IMR-90 (cell line): ENCODE data around the gene FNBP1L. TPM values are rescaled to one million over a fixed set of nuclear protein-coding genes. Genes with fewer than 3 reads are reported as not detected.

ENCODE experiments used
- ATAC-seq: fragments of 200-7000 bp; cut with Tn5 transposase; 2 replicates; pipeline ENCODE4 v1.9.1; 2020; ENCODE audit warnings: low read depth, mild to moderate bottlenecking, moderate library complexity
- BruUV-seq: library from RNA; stranded (reverse); fragments of 400-500 nt; replicated peaks from 2 replicates; lab custom pipeline; 2021; lab: Mats Ljungman, UMichigan
- CTCF ChIA-PET: fragments of 300-600 bp; formaldehyde crosslinking; extraction: SDS; loops from one replicate; lab custom pipeline; 2021; ENCODE audit warnings: antibody characterized with exemption; lab: Yijun Ruan, JAX
- POLR2A ChIA-PET: fragments of 300-600 bp; sonication (Branson Sonifier 250); formaldehyde crosslinking; loops from one replicate; lab custom pipeline; 2022; ENCODE audit warnings: antibody characterized with exemption; ENCODE audit not compliant: unreplicated experiment; lab: Charles Lee
- DNase-seq: peaks from one replicate; pipeline ENCODE4 v3.0.0; 2013
- H2AFZ ChIP-seq: replicated peaks from 2 replicates; pipeline ENCODE3; 2013; ENCODE audit warnings: low read length, mild to moderate bottlenecking; ENCODE audit not compliant: poor library complexity
- H2AK5ac ChIP-seq: 2 replicates; pipeline ENCODE4 v1.6.1; 2013; ENCODE audit warnings: low read depth, low read length, inconsistent platforms
- H2AK9ac ChIP-seq: replicated peaks from 2 replicates; pipeline ENCODE3; 2013; ENCODE audit warnings: mild to moderate bottlenecking, low read depth, low read length, moderate library complexity; ENCODE audit not compliant: poor library complexity
- H2BK120ac ChIP-seq: 2 replicates; pipeline ENCODE4 v1.6.1; 2013; ENCODE audit warnings: low read depth, low read length, inconsistent platforms
- H2BK15ac ChIP-seq: 3 replicates; pipeline ENCODE4 v1.6.1; 2013; ENCODE audit warnings: low read depth, low read length, inconsistent platforms
- H2BK20ac ChIP-seq: 2 replicates; pipeline ENCODE4 v1.6.1; 2013; ENCODE audit warnings: low read depth, mild to moderate bottlenecking, inconsistent platforms, low read length, moderate library complexity
- H2BK5ac ChIP-seq: 2 replicates; pipeline ENCODE4 v1.6.1; 2013; ENCODE audit warnings: mild to moderate bottlenecking, low read depth, low read length, inconsistent platforms; ENCODE audit not compliant: poor library complexity, severe bottlenecking
- H3K14ac ChIP-seq: replicated peaks from 2 replicates; pipeline ENCODE4 v1.6.1; 2013; ENCODE audit warnings: low read depth, low read length, inconsistent platforms
- H3K18ac ChIP-seq: 2 replicates; pipeline ENCODE4 v1.6.1; 2013; ENCODE audit warnings: low read depth, low read length, control low read depth
- H3K23ac ChIP-seq: 2 replicates; pipeline ENCODE4 v1.6.1; 2013; ENCODE audit warnings: low read depth, low read length, inconsistent platforms
- H3K27ac ChIP-seq: 2 replicates; pipeline ENCODE4 v1.5.1; 2013; ENCODE audit warnings: mild to moderate bottlenecking, control low read depth, low read length; ENCODE audit not compliant: insufficient read depth
- H3K27me3 ChIP-seq: 2 replicates; pipeline ENCODE4 v1.6.1; 2013; ENCODE audit warnings: low read length; ENCODE audit not compliant: control insufficient read depth, insufficient read depth
- H3K36me3 ChIP-seq: 2 replicates; pipeline ENCODE4 v1.6.1; 2013; ENCODE audit warnings: low read length, mixed read lengths; ENCODE audit not compliant: control insufficient read depth, insufficient read depth
- H3K4ac ChIP-seq: 2 replicates; pipeline ENCODE4 v1.6.1; 2013; ENCODE audit warnings: low read depth, low read length, inconsistent platforms
- H3K4me1 ChIP-seq: 2 replicates; pipeline ENCODE4 v1.6.1; 2013; ENCODE audit warnings: low read length, mixed read lengths; ENCODE audit not compliant: control insufficient read depth, insufficient read depth
- H3K4me2 ChIP-seq: 2 replicates; pipeline ENCODE4 v1.6.1; 2013; ENCODE audit warnings: low read depth, mild to moderate bottlenecking, control low read depth, low read length, moderate library complexity
- H3K4me3 ChIP-seq: 2 replicates; pipeline ENCODE4 v1.5.1; 2013; ENCODE audit warnings: low read depth, mild to moderate bottlenecking, control low read depth, low read length, moderate library complexity; ENCODE audit not compliant: insufficient read depth
- H3K56ac ChIP-seq: 2 replicates; pipeline ENCODE4 v1.6.1; 2013; ENCODE audit warnings: low read length, inconsistent platforms; ENCODE audit not compliant: insufficient read depth; ENCODE audit errors: extremely low read depth
- H3K79me1 ChIP-seq, 2 experiments: 2 replicates each; pipeline ENCODE4 v1.6.1; 2013; ENCODE audit warnings: low read length in 2 of 2, inconsistent platforms in 1 of 2, low read depth in 1 of 2
- H3K9ac ChIP-seq: 2 replicates; pipeline ENCODE4 v1.6.1; 2013; ENCODE audit warnings: low read depth, low read length, control low read depth
- H3K9me1 ChIP-seq: 2 replicates; pipeline ENCODE4 v1.6.1; 2013; ENCODE audit warnings: low read length, inconsistent platforms; ENCODE audit not compliant: insufficient read depth
- H3K9me3 ChIP-seq: 2 replicates; pipeline ENCODE4 v1.6.1; 2013; ENCODE audit warnings: low read length; ENCODE audit not compliant: control insufficient read depth, insufficient read depth
- H4K20me1 ChIP-seq: 2 replicates; pipeline ENCODE4 v1.6.1; 2013; ENCODE audit warnings: low read length, inconsistent platforms; ENCODE audit not compliant: insufficient read depth
- H4K5ac ChIP-seq: 2 replicates; pipeline ENCODE4 v1.6.1; 2013; ENCODE audit warnings: mild to moderate bottlenecking, low read depth, low read length, control low read depth
- H4K8ac ChIP-seq, 2 experiments: 2 replicates each; pipeline ENCODE4 v1.6.1; 2013; ENCODE audit warnings: low read depth in 2 of 2, low read length in 2 of 2, control low read depth in 1 of 2, inconsistent platforms in 1 of 2
- H4K91ac ChIP-seq: 2 replicates; pipeline ENCODE4 v1.6.1; 2013; ENCODE audit warnings: low read depth, low read length, inconsistent platforms; ENCODE audit not compliant: insufficient read depth
- BHLHE40 ChIP-seq: fragments of 150-350 bp; IDR thresholded peaks from 2 replicates; pipeline ENCODE4 v1.6.1; 2016; ENCODE audit warnings: mild to moderate bottlenecking, low read depth, low read length
- CHD1 ChIP-seq: IDR thresholded peaks from 2 replicates; pipeline ENCODE4 v1.6.1; 2012; ENCODE audit warnings: low read depth, low read length, improper control_type of control experiment
- MAFK ChIP-seq: IDR thresholded peaks from 2 replicates; pipeline ENCODE4 v1.6.1; 2012; ENCODE audit warnings: low read depth, low read length, improper control_type of control experiment
- WGBS, 2 experiments: methylation state at CpG; one replicate each; pipeline versions ENCODE4 v1.1.5 to v1.1.7; 2013; ENCODE audit warnings: missing lambda C conversion rate in 2 of 2; ENCODE audit not compliant: insufficient read length in 1 of 2; ENCODE audit errors: extremely low coverage in 2 of 2; 5-methylcytosine and 5-hydroxymethylcytosine counted together
- dilution Hi-C: fragments of 300-500 bp; cut with HindIII; formaldehyde crosslinking; loops from one replicate; pipeline ENCODE4 v1.14.3; 2018; ENCODE audit warnings: low sequenced_read_pairs; ENCODE audit not compliant: unreplicated experiment
- in situ Hi-C: fragments of 300-500 bp; cut with MboI; formaldehyde crosslinking; loops from 3 replicates; pipeline ENCODE4 v1.14.3; 2019; ENCODE audit warnings: low sequenced_read_pairs, inconsistent platforms, mixed read lengths
- intact Hi-C: fragments of 100-400 bp; cut with micrococcal nuclease; formaldehyde crosslinking; loops from 2 replicates; pipeline ENCODE4 v1.10.0; 2022
- polyA plus RNA-seq, 3 experiments: library from polyadenylated mRNA; depleted of rRNA; stranded (reverse); fragments of >200 nt; gene quantifications; 2 replicates each; pipeline ENCODE4 v1.2.3, GENCODE V29; 2012; ENCODE audit warnings: low replicate concordance in 1 of 3
- total RNA-seq: library from RNA; depleted of rRNA; stranded (reverse); fragments of >200 nt; gene quantifications from 2 replicates; pipeline ENCODE4 v1.2.3, GENCODE V29; 2012

The FNBP1L gene
- total and polyA plus RNA-seq, 2 of the 4 experiments (the other 2 are of a cell fraction): 9.3 to 15.2 TPM

DNA sequence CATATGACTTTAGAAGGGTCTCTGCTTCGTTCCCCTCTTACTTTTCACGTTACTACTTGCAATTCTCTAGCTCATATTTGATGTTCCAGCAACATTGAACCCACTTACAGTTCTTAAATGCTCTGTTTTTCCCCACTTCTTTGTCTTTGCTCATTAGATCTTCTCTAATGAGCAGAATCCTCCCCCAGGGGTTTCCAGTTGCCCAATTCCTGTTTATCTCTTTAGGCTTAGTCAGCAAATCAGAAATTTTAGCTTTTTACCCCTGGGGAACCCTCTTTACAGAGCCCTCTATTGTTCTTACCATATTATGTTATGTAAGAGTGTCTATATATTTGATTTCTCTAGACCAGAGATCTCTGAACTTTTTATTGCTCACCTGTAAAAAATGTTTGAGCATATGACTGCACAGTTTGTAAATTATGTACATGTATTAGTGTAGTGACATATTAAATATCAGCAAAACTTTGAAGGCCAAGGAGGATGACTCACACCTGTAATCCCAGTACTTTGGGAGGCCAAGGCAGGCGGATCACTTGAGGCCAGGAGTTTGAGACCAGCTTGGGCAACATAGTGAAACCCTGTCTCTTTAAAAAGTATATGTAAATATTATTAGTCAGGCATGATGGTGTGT, 71.4 kb downstream of the FNBP1L start:
- H3K27me3 ChIP-seq: no peaks in the 10 kb centered on the region
- no peak overlapping the region for H3K27ac ChIP-seq
- H3K23ac ChIP-seq: no peak overlapping the region
- no peaks in the 10 kb centered on the region for H3K9me1 ChIP-seq
- no peak overlapping the region for H4K8ac ChIP-seq
- no peak overlapping the region for H3K18ac ChIP-seq
- H4K91ac ChIP-seq: no peak overlapping the region
- no peak overlapping the region for H2BK15ac ChIP-seq
- no peak overlapping the region for H2BK20ac ChIP-seq
- no peaks in the 10 kb centered on the region for H3K9me3 ChIP-seq
- H2BK5ac ChIP-seq: no peak overlapping the region
- H3K36me3 ChIP-seq: peaks cover 2% of the 10 kb centered on the region; the same call in 1 of the 2 replicates
- in situ Hi-C loops: no loop called here
- no peak overlapping the region for H3K4ac ChIP-seq
- H2BK120ac ChIP-seq: no peak overlapping the region
- no TSS peak for BruUV-seq
- peaks cover 3% of the 10 kb centered on the region; the same call in 1 of the 2 replicates for H3K4me1 ChIP-seq
- no peak overlapping the region for H3K4me2 ChIP-seq
- H4K20me1 ChIP-seq: no peaks in the 10 kb centered on the region
- peak; percentile 90 for TF ChIP-seq MAFK
- TF ChIP-seq CHD1: no peak
- TF ChIP-seq BHLHE40: no peak
- H3K9ac ChIP-seq: no peak overlapping the region
- no peak overlapping the region for H3K4me3 ChIP-seq
- WGBS, 2 experiments: 100% methylated on average over 2 of the region's 3 CpGs; no CpG with 5 or more reads in 1 of the 2 experiments
- H2AK5ac ChIP-seq: no peak overlapping the region
- H3K14ac ChIP-seq: no peak overlapping the region
- CTCF ChIA-PET: no interaction called here
- peaks cover 0 to 7% of the 10 kb centered on the region in 2 experiments; a peak in 3 of 4 replicates for H3K79me1 ChIP-seq
- DNase-seq (peak; percentile 64), ATAC-seq (peak; percentile 49)
- dilution Hi-C loops: no loop called here
- intact Hi-C loops: no loop called here
- H2AK9ac ChIP-seq: no peak overlapping the region
- no peak overlapping the region for H2AFZ ChIP-seq
- no peak overlapping the region for H4K5ac ChIP-seq
- no peak overlapping the region for H3K56ac ChIP-seq
- POLR2A ChIA-PET: no interaction called here
